Stimulated activated CD4-positive, alpha-beta T cell treated with anti-CD3 and anti-CD28 coated beads, Interleukin-4, amount 100 ng/mL, for 4 hours (primary cell): Measurements from ENCODE around the gene NTN1.
"Not testable (repeated sequence)": the region's sequence is repeated elsewhere in the genome, so short reads cannot be mapped to it uniquely, and the experiment has no call there.

ENCODE experiments used
- DNase-seq, 2 experiments: peaks; one replicate each; pipeline ENCODE4 v3.0.0-alpha.2; 2020

Gene NTN1

GRCh38 chr17:9127340-9127739, 106.0 kb downstream of the NTN1 start:
- no peak for DNase-seq

- no peak for DNase-seq
Observed at GRCh38 chr17:9131371-9131770, 110.1 kb downstream of the NTN1 start.

GRCh38 chr17:9132291-9132690, 111.0 kb downstream of the NTN1 start:
- no peak for DNase-seq

- DNase-seq: no peak
Observed at GRCh38 chr17:9132944-9133610, 111.8 kb downstream of the NTN1 start.

- DNase-seq: no peak
Observed at GRCh38 chr17:9138161-9138717, 116.9 kb downstream of the NTN1 start.

GRCh38 chr17:9139695-9140094, 118.4 kb downstream of the NTN1 start:
- no peak for DNase-seq

GRCh38 chr17:9140550-9141424, 119.5 kb downstream of the NTN1 start:
- DNase-seq: no peak

DNA sequence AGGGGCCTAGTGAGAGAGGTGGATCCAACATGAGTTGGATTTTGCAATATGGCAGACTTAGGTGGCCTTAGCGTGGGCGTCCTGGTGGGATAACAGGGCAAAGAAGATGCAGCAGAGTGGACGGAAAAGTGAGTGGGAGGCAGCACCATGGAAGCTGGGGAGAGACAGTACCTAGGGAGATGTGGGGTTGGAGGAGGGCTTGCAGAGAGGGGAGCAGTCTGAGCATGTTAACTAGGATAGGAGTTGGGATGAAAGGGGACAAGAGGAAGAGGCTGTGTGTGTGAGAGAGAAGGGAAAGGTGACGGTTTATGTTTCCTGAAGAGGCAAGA, 120.1 kb downstream of the NTN1 start:
- no peak for DNase-seq

DNA sequence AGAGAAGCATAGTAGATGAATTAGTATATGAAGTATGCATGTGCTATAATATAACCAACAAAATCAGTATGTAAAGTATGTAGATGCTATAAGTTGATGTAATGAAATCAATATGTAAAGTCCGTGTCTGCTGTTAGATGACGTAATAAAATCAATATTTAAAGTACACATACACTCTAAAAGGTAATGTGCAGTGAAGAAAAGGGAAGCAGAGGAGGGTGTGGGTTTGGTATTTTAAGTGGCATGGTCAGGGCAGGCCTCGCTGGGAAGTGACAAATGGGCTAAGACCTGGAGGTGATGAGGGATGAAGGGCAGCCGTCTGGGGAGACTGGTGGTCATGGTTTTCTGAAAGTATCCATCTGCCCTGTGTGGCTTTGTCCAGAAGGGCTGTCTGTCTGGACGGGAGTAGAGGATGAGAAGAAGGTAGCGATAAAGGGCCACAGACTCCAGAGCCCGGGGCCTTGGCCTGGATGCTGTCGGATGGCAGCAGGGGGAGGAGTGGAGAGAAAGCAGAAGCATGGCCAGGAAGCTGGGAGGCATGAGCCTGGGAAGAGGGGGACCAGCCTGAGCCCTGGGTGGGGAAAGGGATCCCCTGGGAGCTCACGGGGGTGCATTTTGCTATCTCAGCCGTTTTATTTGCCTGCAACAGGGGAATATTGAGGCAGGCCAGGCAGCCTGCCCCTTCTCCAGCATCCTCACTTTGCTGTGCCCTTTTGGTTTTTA, 121.6 kb downstream of the NTN1 start:
- no peak for DNase-seq

- DNase-seq: no peak
Observed at GRCh38 chr17:9144502-9145249, 123.4 kb downstream of the NTN1 start.

DNA sequence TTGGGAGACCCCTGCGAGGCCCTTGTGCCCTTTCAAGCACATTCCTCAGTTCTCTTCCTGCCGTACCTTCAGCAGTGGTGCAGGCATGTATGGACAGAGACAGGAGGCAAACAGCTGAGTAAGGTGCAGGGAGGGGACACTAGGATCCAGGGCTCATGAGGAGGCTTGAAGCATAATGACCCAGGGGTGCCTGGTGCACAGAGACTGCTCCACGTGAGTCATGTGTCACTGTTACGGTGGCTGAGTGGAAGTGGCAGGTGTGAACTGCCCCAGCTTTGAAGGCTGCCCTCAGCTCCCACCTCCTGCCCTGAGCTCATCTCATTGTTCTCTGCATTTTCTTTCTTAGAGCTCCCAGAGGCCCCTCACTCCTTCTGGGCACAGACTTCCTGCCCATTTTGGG, 124.8 kb downstream of the NTN1 start:
- DNase-seq: no peak

GRCh38 chr17:9148905-9149525, 127.7 kb downstream of the NTN1 start:
- no peak for DNase-seq

DNA sequence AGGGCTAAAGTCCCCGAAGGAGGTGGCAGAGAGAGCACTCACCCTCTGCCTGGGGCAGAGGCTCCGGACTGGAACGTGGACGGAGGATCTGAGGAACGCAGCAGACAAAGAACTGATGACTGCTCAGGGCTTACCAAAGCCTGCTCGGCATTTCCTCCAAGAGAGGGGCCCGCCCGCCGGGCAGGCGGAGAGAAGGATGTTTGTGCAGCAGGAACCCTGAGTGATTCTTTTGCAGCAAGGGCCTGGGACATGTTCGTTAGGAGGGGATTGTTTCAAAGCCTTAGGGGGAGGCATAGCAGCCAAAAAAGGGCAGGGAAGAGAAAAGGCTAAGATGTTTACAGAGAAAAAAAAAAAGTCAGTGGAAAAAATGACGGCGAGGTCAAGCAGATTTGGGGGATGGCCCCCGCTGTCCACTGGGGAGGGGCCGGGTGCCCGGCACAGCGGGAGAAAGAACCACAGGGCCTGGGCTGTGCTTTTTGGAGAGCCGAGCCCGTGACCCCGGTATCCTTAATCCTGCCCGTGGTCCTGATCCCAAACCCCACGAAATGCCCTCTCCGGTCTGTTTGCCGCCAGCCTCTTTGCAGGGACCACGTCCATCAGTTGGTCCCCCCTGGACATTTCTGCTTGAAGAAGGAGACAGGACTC, 129.3 kb downstream of the NTN1 start:
- DNase-seq: no peak

- no peak for DNase-seq
Observed at GRCh38 chr17:9151091-9151490, 129.8 kb downstream of the NTN1 start.

DNA sequence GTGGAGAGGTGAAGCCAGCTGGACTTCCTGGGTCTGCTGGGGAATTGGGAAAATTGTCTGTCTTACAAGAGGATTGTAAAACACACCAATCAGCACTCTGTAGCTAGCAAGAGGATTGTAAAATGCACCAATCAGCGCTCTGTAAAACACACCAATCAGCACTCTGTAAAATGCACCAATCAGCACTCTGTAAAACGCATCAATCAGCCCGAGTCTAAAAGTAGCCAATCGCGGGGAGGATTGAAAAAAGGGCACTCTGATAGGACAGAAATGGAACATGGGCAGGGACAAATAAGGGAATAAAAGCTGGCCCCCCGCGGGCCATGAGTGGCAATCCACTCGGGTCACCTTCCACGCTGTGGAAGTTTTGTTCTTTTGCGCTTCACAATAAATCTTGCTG, 130.4 kb downstream of the NTN1 start:
- DNase-seq: not testable (repeated sequence)

DNA sequence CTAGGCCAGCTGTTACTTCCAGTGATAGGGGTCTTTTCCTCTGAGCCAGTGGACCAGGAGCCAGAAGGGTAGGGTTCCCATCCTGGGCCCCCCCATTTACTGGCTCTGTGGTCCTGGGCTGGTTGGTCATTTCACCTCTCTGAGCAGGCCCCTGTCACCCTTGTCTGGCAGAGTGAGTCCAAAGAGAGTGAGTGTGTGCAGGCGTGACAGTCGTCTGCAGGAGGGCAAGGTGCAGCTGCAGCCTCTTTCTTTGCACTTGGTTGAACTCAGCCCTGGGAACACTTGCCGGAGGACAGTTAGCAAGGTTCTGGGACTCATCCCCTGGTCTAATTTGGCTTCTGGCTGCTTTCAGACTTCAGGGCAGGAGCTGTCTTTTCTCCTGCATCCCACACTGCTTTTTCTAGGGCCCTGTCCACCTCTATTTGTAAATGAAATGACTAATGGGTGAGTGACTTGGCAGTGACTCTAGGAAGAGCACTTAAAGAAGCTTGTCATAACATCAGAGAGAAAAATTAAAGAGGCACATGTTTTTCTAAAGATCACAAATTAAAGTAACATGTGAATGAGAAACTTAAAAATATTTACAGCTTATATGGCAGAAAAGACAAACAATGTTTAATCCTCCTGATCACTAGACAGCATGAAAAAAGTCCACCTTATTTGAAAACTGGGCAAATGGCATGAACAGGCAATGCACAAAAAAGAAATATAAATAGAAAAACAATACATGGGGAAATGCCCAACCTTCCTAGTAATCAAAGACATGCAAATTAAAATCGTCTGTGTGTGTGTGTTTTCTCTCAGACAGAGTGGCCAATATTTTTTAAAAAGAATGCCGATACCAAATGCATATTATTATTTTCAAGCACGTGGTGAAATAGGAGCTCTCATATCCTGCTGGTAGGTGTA, 137.5 kb downstream of the NTN1 start:
- DNase-seq: no peak

- no peak for DNase-seq
Observed at GRCh38 chr17:9162275-9162985, 141.1 kb downstream of the NTN1 start.

GRCh38 chr17:9166788-9167187, 145.5 kb downstream of the NTN1 start:
- DNase-seq: no peak

GRCh38 chr17:9167379-9167778, 146.1 kb downstream of the NTN1 start:
- DNase-seq: no peak

DNA sequence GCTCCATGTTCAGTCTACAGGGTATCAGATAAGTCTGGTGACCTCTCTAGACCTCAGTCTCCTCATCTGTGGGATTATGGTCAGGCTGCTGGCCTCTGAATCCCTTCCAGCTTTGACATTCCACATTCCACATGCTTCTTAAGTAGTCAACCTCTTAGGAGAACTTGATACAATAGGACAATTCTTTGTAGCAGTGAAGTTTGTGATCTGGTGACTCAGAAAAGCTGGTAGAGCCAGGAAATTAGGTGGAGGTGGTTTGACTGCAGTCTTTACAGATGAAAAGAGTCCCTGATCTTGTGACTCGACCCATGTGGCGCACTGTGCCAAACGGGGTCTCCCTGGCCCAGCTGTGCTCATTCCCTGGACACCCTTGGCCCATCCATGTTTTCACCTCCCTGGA, 147.8 kb downstream of the NTN1 start:
- DNase-seq: no peak
